GM12865 (cell line): Measurements from ENCODE around the gene DENND5A.
"Not testable (repeated sequence)": the region's sequence is repeated elsewhere in the genome, so short reads cannot be mapped to it uniquely, and the experiment has no call there.

Experiments used
- DNase-seq: peaks from one replicate; pipeline ENCODE4 v3.0.0; 2010; ENCODE audit warnings: low read depth
- H3K4me3 ChIP-seq: 2 replicates; pipeline ENCODE4 v1.5.1; 2011; ENCODE audit warnings: mild to moderate bottlenecking, low read depth, low read length, control low read depth
- CTCF ChIP-seq: IDR thresholded peaks from 2 replicates; pipeline ENCODE4 v1.5.1; 2011; ENCODE audit warnings: low read length, control low read depth, low read depth, inconsistent platforms; ENCODE audit not compliant: insufficient read depth; ENCODE audit errors: missing control alignments

DENND5A gene

GRCh38 chr11:9230296-9230695, 34.9 kb downstream of the DENND5A start:
- no peak for TF ChIP-seq CTCF
- DNase-seq = no peak

GRCh38 chr11:9228091-9228490, 37.1 kb downstream of the DENND5A start:
- no peak overlapping the region for H3K4me3 ChIP-seq
- no peak for TF ChIP-seq CTCF
- DNase-seq = no peak

More at GRCh38 chr11:9230296-9230695, 34.9 kb downstream of the DENND5A start:
- H3K4me3 ChIP-seq = no peak overlapping the region

- no peak for DNase-seq
- H3K4me3 ChIP-seq = no peak overlapping the region
- no peak for TF ChIP-seq CTCF
Observed at GRCh38 chr11:9225748-9226298, 39.3 kb downstream of the DENND5A start.

GRCh38 chr11:9222654-9223053, 42.5 kb downstream of the DENND5A start:
- TF ChIP-seq CTCF = no peak
- no peak for DNase-seq
- no peak overlapping the region for H3K4me3 ChIP-seq

GRCh38 chr11:9220853-9221252, 44.3 kb downstream of the DENND5A start:
- not testable (repeated sequence) for H3K4me3 ChIP-seq, DNase-seq

GRCh38 chr11:9219572-9219971, 45.6 kb downstream of the DENND5A start:
- DNase-seq = no peak
- no peak for TF ChIP-seq CTCF
- no peak overlapping the region for H3K4me3 ChIP-seq

GRCh38 chr11:9219115-9219514, 46.0 kb downstream of the DENND5A start:
- H3K4me3 ChIP-seq = no peak overlapping the region
- TF ChIP-seq CTCF = no peak
- no peak for DNase-seq
